Measurements from ENCODE around the gene PTPN2. TPM values are rescaled to one million over a fixed set of nuclear protein-coding genes. Genes with fewer than 3 reads are reported as not detected.

PTPN2 gene
- total RNA-seq, 1 experiment from 2014 or later: 44.7 TPM

- H3K9me3 ChIP-seq (ENCODE audit: low read depth, low read length, poor library complexity, severe bottlenecking): no peaks in the 10 kb centered on the region
- no TSS peak for BruUV-seq (replicated peaks)
- TF ChIP-seq CTCF (conservative IDR thresholded peaks at IDR 0.05; ENCODE audit: low read depth, low read length): no peak
- TF ChIP-seq EZH2 (IDR thresholded peaks at IDR 0.05; ENCODE audit: borderline replicate concordance, low read depth, low read length, poor library complexity, severe bottlenecking): no peak
- no peaks in the 10 kb centered on the region for H3K27me3 ChIP-seq (replicated peaks; ENCODE audit: insufficient read depth, low read depth, low read length, poor library complexity)
- intact Hi-C loops (cut with micrococcal nuclease; ENCODE audit: unreplicated experiment): loop anchor here (5.0 kb wide), 1 partner anchor 34 kb away; the partner anchor contains the start of gene PTPN2
- no peak for DNase-seq (ENCODE audit: low spot score)
- H3K36me3 ChIP-seq (ENCODE audit: insufficient read depth, low read length, poor library complexity, severe bottlenecking): no peaks in the 10 kb centered on the region
- ChIA-PET CTCF (no interaction called here), POLR2A (ENCODE audit: low non-redundant PET) (no interaction called here)
- H3K27ac ChIP-seq (ENCODE audit: low read depth, low read length, poor library complexity, severe bottlenecking): no peak overlapping the region
- H3K4me3 ChIP-seq (ENCODE audit: low read depth, low read length, poor library complexity, severe bottlenecking): no peak overlapping the region
- no peaks in the 10 kb centered on the region for H3K4me1 ChIP-seq (ENCODE audit: insufficient read depth, low read length, poor library complexity, severe bottlenecking)
These were observed 35.6 kb downstream of the PTPN2 start for GRCh38 chr18:12848405-12848804.

- CTCF ChIA-PET: no interaction called here
- H3K27ac ChIP-seq (ENCODE audit: low read depth, low read length, poor library complexity, severe bottlenecking): no peak overlapping the region
- no peak for TF ChIP-seq CTCF (conservative IDR thresholded peaks at IDR 0.05; ENCODE audit: low read depth, low read length)
- no peak for TF ChIP-seq EZH2 (IDR thresholded peaks at IDR 0.05; ENCODE audit: borderline replicate concordance, low read depth, low read length, poor library complexity, severe bottlenecking)
These were observed 39.6 kb downstream of the PTPN2 start for GRCh38 chr18:12844391-12844790.

GRCh38 chr18:12843420-12844350 lies 40.4 kb downstream of the PTPN2 start:
- CTCF ChIA-PET: no interaction called here

More at GRCh38 chr18:12844391-12844790, 39.6 kb downstream of the PTPN2 start:
- intact Hi-C loops (cut with micrococcal nuclease; ENCODE audit: unreplicated experiment): no loop called here
- no peaks in the 10 kb centered on the region for H3K27me3 ChIP-seq (replicated peaks; ENCODE audit: insufficient read depth, low read depth, low read length, poor library complexity)
- POLR2A ChIA-PET (ENCODE audit: low non-redundant PET): no interaction called here
- BruUV-seq (replicated peaks): no TSS peak
- H3K4me1 ChIP-seq (ENCODE audit: insufficient read depth, low read length, poor library complexity, severe bottlenecking): no peaks in the 10 kb centered on the region
- H3K9me3 ChIP-seq (ENCODE audit: low read depth, low read length, poor library complexity, severe bottlenecking): no peaks in the 10 kb centered on the region
- DNase-seq (ENCODE audit: low spot score): no peak
- H3K4me3 ChIP-seq (ENCODE audit: low read depth, low read length, poor library complexity, severe bottlenecking): no peak overlapping the region
- H3K36me3 ChIP-seq (ENCODE audit: insufficient read depth, low read length, poor library complexity, severe bottlenecking): no peaks in the 10 kb centered on the region

More at GRCh38 chr18:12843420-12844350, 40.4 kb downstream of the PTPN2 start:
- TF ChIP-seq CTCF (conservative IDR thresholded peaks at IDR 0.05; ENCODE audit: low read depth, low read length): no peak
- H3K27me3 ChIP-seq (replicated peaks; ENCODE audit: insufficient read depth, low read depth, low read length, poor library complexity): no peaks in the 10 kb centered on the region
- no peak for DNase-seq (ENCODE audit: low spot score)
- H3K27ac ChIP-seq (ENCODE audit: low read depth, low read length, poor library complexity, severe bottlenecking): no peak overlapping the region
- H3K9me3 ChIP-seq (ENCODE audit: low read depth, low read length, poor library complexity, severe bottlenecking): no peaks in the 10 kb centered on the region
- no peaks in the 10 kb centered on the region for H3K36me3 ChIP-seq (ENCODE audit: insufficient read depth, low read length, poor library complexity, severe bottlenecking)
- POLR2A ChIA-PET (ENCODE audit: low non-redundant PET): no interaction called here
- peaks cover 6% of the 10 kb centered on the region for H3K4me1 ChIP-seq (ENCODE audit: insufficient read depth, low read length, poor library complexity, severe bottlenecking)
- intact Hi-C loops (cut with micrococcal nuclease; ENCODE audit: unreplicated experiment): no loop called here
- no peak overlapping the region for H3K4me3 ChIP-seq (ENCODE audit: low read depth, low read length, poor library complexity, severe bottlenecking)
- BruUV-seq (replicated peaks): no TSS peak

Data from A673 (cell line).